OCI-LY7 (cell line): ENCODE results near the gene RICTOR.

Experiments
- CTCF ChIP-seq: fragments of 200-600 bp; sonication (generic); conservative IDR thresholded peaks from 2 replicates; pipeline ENCODE4 v1.5.1; 2014; ENCODE audit warnings: mild to moderate bottlenecking, antibody characterized with exemption, low read length, moderate library complexity, mixed read lengths
- EZH2phosphoT487 ChIP-seq: fragments of 200-600 bp; sonication (generic); IDR thresholded peaks from 2 replicates; pipeline ENCODE4 v1.6.1; 2018; ENCODE audit warnings: low read depth, borderline replicate concordance, mild to moderate bottlenecking, mixed run types, antibody characterized with exemption, low read length, moderate library complexity, mixed read lengths

GRCh38 chr5:38938424-38938823, 135.8 kb downstream of the RICTOR start:
- no peak for TF ChIP-seq CTCF
- no peak for TF ChIP-seq EZH2phosphoT487
